Measurements from ENCODE around the gene TTC31. TPM values are rescaled to one million over a fixed set of nuclear protein-coding genes. Genes with fewer than 3 reads are reported as not detected.

Gene TTC31
- total and polyA plus RNA-seq, 5 donors = 11.3 to 12.3 (median 11.8) TPM

GRCh38 chr2:74501335-74502071 is 18.6 kb downstream of the TTC31 start:
- no peaks in the 10 kb centered on the region for H3K27me3 ChIP-seq (ENCODE audit: control insufficient read depth, insufficient read depth)
- ATAC-seq (no peak), DNase-seq (no peak)
- intact Hi-C loops (cut with DNase I) = no loop called here
- H3K9me3 ChIP-seq (ENCODE audit: control insufficient read depth, low read length) = no peaks in the 10 kb centered on the region
- no peak overlapping the region for H3K27ac ChIP-seq (ENCODE audit: low read length)
- H3K4me3 ChIP-seq (ENCODE audit: low read length) = no peak overlapping the region
- peaks cover 15% of the 10 kb centered on the region for H3K4me1 ChIP-seq (ENCODE audit: control insufficient read depth, insufficient read depth, low read length)
- WGBS = 77% methylated on average over 18 of the region's 18 CpGs

GRCh38 chr2:74502147-74502719 is 19.4 kb downstream of the TTC31 start:
- Histone ChIP-seq H3K27ac (ENCODE audit: low read length) (no peak overlapping the region), H3K9me3 (ENCODE audit: control insufficient read depth, low read length) (no peaks in the 10 kb centered on the region), H3K27me3 (ENCODE audit: control insufficient read depth, insufficient read depth) (no peaks in the 10 kb centered on the region), H3K4me1 (ENCODE audit: control insufficient read depth, insufficient read depth, low read length) (peaks cover 18% of the 10 kb centered on the region), H3K4me3 (ENCODE audit: low read length) (peak overlapping the region; percentile 38)
- intact Hi-C loops (cut with DNase I) = no loop called here
- DNase-seq (no peak), ATAC-seq (peak in 1 of 2 donors; percentile 6)
- 16% methylated on average over 32 of the region's 32 CpGs for WGBS

GRCh38 chr2:74502720-74503505 is 20.0 kb downstream of the TTC31 start:
- intact Hi-C loops (cut with DNase I) = no loop called here
- no peaks in the 10 kb centered on the region for H3K27me3 ChIP-seq (ENCODE audit: control insufficient read depth, insufficient read depth)

GRCh38 chr2:74503506-74504475 is 20.9 kb downstream of the TTC31 start:
- H3K9me3 ChIP-seq (ENCODE audit: control insufficient read depth, low read length) = no peaks in the 10 kb centered on the region
- H3K4me3 ChIP-seq (ENCODE audit: low read length) = peak overlapping the region; percentile 38
- no peak for ATAC-seq
- no peak for DNase-seq
- WGBS = 29% methylated on average over 45 of the region's 45 CpGs
- H3K4me1 ChIP-seq (ENCODE audit: control insufficient read depth, insufficient read depth, low read length) = peaks cover 11% of the 10 kb centered on the region
- intact Hi-C loops (cut with DNase I) = no loop called here
- peak overlapping the region; percentile 64 for H3K27ac ChIP-seq (ENCODE audit: low read length)
- H3K27me3 ChIP-seq (ENCODE audit: control insufficient read depth, insufficient read depth) = no peaks in the 10 kb centered on the region

More at GRCh38 chr2:74502720-74503505, 20.0 kb downstream of the TTC31 start:
- Histone ChIP-seq H3K4me1 (ENCODE audit: control insufficient read depth, insufficient read depth, low read length) (peaks cover 15% of the 10 kb centered on the region), H3K27ac (ENCODE audit: low read length) (peak overlapping the region; percentile 64), H3K4me3 (ENCODE audit: low read length) (peak overlapping the region; percentile 38), H3K9me3 (ENCODE audit: control insufficient read depth, low read length) (no peaks in the 10 kb centered on the region)
- 1% methylated on average over 67 of the region's 67 CpGs for WGBS
- DNase-seq (peak; percentile 91 to 95 (median 94)), ATAC-seq (peak; percentile 78 to 83)

GRCh38 chr2:74504591-74504990 is 21.7 kb downstream of the TTC31 start:
- H3K4me1 ChIP-seq (ENCODE audit: control insufficient read depth, insufficient read depth, low read length) = peaks cover 11% of the 10 kb centered on the region
- no peak overlapping the region for H3K27ac ChIP-seq (ENCODE audit: low read length)
- intact Hi-C loops (cut with DNase I) = no loop called here
- H3K9me3 ChIP-seq (ENCODE audit: control insufficient read depth, low read length) = no peaks in the 10 kb centered on the region
- 88% methylated on average over 3 of the region's 3 CpGs for WGBS
- H3K27me3 ChIP-seq (ENCODE audit: control insufficient read depth, insufficient read depth) = no peaks in the 10 kb centered on the region
- DNase-seq (no peak), ATAC-seq (no peak)
- no peak overlapping the region for H3K4me3 ChIP-seq (ENCODE audit: low read length)

- H3K9me3 ChIP-seq (ENCODE audit: control insufficient read depth, low read length) = no peaks in the 10 kb centered on the region
- DNase-seq = no peak
- H3K4me1 ChIP-seq (ENCODE audit: control insufficient read depth, insufficient read depth, low read length) = peaks cover 11% of the 10 kb centered on the region
- ATAC-seq = no peak
- H3K27me3 ChIP-seq (ENCODE audit: control insufficient read depth, insufficient read depth) = no peaks in the 10 kb centered on the region
- 95% methylated on average over 14 of the region's 14 CpGs for WGBS
- no peak overlapping the region for H3K4me3 ChIP-seq (ENCODE audit: low read length)
- H3K27ac ChIP-seq (ENCODE audit: low read length) = no peak overlapping the region
- intact Hi-C loops (cut with DNase I) = no loop called here
Observed at GRCh38 chr2:74505448-74506246, 22.8 kb downstream of the TTC31 start.

GRCh38 chr2:74507145-74507925 is 24.5 kb downstream of the TTC31 start, which contains the start of gene PCGF1:
Gene PCGF1 (minus strand): TSS chr2:74507695. CDS start chr2:74507668, 27 bp downstream.
- under 1% methylated on average over 56 of the region's 56 CpGs for WGBS
- DNase-seq (peak; percentile 99 to 100 (median 100)), ATAC-seq (peak; percentile 96)
- Histone ChIP-seq H3K27ac (ENCODE audit: low read length) (peak within 1 kb of the TSS; percentile 95), H3K4me3 (ENCODE audit: low read length) (peak within 1 kb of the TSS; percentile 69), H3K27me3 (ENCODE audit: control insufficient read depth, insufficient read depth) (no peaks in the 10 kb centered on the region), H3K9me3 (ENCODE audit: control insufficient read depth, low read length) (no peaks in the 10 kb centered on the region), H3K4me1 (ENCODE audit: control insufficient read depth, insufficient read depth, low read length) (peaks cover 11% of the 10 kb centered on the region)
- intact Hi-C loops (cut with DNase I) = no loop called here

GRCh38 chr2:74507926-74508520 is 25.1 kb downstream of the TTC31 start:
- intact Hi-C loops (cut with DNase I) = no loop called here
- H3K4me1 ChIP-seq (ENCODE audit: control insufficient read depth, insufficient read depth, low read length) = peaks cover 11% of the 10 kb centered on the region
- H3K4me3 ChIP-seq (ENCODE audit: low read length) = peak overlapping the region; percentile 69
- H3K9me3 ChIP-seq (ENCODE audit: control insufficient read depth, low read length) = no peaks in the 10 kb centered on the region
- WGBS = 13% methylated on average over 38 of the region's 38 CpGs
- no peaks in the 10 kb centered on the region for H3K27me3 ChIP-seq (ENCODE audit: control insufficient read depth, insufficient read depth)
- peak in 2 of 3 donors; percentile 72 to 77 for DNase-seq
- H3K27ac ChIP-seq (ENCODE audit: low read length) = peak overlapping the region; percentile 44
- ATAC-seq = peak in 1 of 2 donors; percentile 16

- no peaks in the 10 kb centered on the region for H3K9me3 ChIP-seq (ENCODE audit: control insufficient read depth, low read length)
- no peak for ATAC-seq
- H3K27me3 ChIP-seq (ENCODE audit: control insufficient read depth, insufficient read depth) = no peaks in the 10 kb centered on the region
- no peak for DNase-seq
- H3K4me3 ChIP-seq (ENCODE audit: low read length) = no peak overlapping the region
- 73% methylated on average over 4 of the region's 4 CpGs for WGBS
- H3K4me1 ChIP-seq (ENCODE audit: control insufficient read depth, insufficient read depth, low read length) = peaks cover 12% of the 10 kb centered on the region
- intact Hi-C loops (cut with DNase I) = no loop called here
- no peak overlapping the region for H3K27ac ChIP-seq (ENCODE audit: low read length)
Observed at GRCh38 chr2:74510272-74510671, 27.4 kb downstream of the TTC31 start.
